ENCODE measurements around the gene LMNB1.
"Not testable (repeated sequence)": the region's sequence is repeated elsewhere in the genome, so short reads cannot be mapped to it uniquely, and the experiment has no call there.

Gene LMNB1

DNA sequence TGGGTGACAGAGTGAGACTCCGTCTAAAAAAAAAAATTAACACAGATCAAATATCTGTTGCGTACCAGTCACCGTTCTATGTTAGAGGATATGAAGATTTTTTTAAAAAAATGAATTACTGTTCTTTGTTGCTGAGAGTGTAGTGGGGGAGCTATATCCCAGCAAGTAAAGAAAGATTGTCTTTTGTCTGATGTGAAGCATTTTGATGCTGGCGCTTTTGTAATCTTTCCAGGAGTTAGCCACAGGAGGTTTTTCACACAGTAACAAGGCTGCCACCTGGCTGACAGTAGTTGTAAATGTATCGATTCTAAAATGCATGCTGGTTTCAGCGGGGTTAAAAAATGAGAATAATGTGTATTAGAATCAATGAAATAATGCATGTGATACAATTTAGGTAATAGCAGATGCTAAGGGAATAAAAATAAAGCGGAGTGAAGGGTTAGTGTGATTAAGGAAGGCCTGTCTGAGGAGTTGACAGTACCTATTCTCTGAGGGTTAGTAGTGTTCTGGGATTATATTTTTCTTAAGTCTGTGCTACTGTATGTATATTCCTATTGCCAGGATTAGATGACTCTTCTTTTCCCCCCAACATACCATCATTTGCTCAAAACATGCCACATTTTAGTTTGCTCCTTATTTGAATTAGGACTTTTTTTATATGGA lies 3.4 kb downstream of the LMNB1 start:
- DNase-seq: peak; percentile 70

DNA sequence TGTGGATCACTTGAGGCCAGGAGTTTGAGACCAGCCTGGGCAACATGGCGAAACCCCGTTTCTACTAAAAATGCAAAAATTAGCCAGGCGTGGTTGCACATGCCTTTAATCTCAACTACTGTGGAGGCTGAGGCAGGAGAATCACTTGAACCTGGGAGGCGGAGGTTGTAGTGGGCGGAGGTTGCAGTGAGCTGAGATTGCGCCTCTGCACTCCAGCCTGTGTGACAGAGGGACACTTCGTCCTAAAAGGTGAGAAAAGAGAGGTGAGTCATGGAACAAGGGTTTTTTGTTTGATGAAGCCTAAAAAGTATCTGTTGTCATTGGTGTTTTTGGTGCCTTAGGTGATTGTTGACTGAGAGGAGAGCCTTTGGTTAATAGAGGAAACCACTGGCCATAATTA lies 11.5 kb downstream of the LMNB1 start:
- not testable (repeated sequence) for DNase-seq

DNA sequence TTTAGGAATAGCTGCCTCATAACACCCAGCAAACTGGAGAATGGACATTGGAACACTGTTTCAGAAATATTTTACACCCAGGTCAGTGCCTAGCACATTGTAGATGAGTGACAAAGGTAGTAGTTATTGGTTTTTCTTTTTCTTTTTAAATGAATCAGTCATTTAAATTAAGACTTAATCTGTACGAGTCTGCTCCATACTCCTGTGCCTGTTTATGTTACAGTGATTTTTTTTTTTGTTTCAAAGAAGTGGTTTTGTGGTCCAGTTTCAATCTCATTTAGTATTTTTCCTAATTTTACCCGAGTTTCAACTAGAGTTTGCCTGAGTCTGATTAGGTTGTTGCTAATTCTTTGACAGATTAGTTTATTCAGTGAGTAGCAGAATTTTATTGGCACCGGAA lies 16.2 kb downstream of the LMNB1 start:
- DNase-seq: no peak

GRCh38 chr5:126793648-126794047 lies 16.7 kb downstream of the LMNB1 start:
- not testable (repeated sequence) for DNase-seq

GRCh38 chr5:126794157-126794828 lies 17.4 kb downstream of the LMNB1 start:
- DNase-seq: no peak

GRCh38 chr5:126799780-126800179 lies 22.8 kb downstream of the LMNB1 start:
- no peak for DNase-seq

DNA sequence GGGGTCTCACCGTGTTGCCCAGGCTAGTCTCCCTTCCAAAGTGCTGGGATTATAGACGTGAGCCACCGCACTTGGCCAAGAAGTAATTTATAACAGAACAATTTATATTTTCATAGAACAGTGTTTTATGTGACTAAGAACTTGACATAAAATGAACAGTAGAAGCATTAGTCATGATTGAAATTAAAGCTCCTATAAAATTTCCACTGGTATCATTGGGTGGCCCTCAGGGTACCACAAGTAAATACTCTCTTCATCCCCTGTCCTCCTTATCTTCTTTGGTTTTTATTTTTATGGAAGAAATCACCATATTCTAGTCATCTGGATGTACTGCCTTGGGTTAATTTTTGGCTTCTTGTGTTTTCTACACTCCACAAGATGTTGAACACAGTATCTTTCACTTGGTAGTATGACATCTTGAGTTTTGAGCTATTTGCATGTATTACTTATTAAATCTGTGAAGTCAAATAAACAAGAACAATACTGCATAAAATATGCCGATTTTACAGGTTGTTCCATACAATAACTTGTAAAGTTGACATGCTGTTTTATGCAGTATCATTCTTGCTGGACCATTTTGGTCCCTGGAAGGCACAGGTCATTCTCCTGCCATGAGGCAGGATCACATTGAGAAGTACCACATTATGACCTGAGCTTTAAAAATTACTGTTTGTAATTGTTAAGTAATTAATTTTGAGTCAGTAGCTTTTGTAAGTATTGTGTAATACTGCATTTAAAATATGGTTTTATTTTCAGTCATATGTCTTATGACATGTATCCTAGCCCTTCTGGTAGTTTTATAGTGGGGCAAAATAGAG lies 24.4 kb downstream of the LMNB1 start:
- no peak for DNase-seq

GRCh38 chr5:126801992-126802294 lies 25.0 kb downstream of the LMNB1 start:
- no peak for DNase-seq

- DNase-seq: no peak
These were observed 28.1 kb downstream of the LMNB1 start for GRCh38 chr5:126805063-126805462.

GRCh38 chr5:126808521-126808988 lies 31.6 kb downstream of the LMNB1 start:
- no peak for DNase-seq

- DNase-seq: no peak
These were observed 33.0 kb downstream of the LMNB1 start for GRCh38 chr5:126809916-126810315.

DNA sequence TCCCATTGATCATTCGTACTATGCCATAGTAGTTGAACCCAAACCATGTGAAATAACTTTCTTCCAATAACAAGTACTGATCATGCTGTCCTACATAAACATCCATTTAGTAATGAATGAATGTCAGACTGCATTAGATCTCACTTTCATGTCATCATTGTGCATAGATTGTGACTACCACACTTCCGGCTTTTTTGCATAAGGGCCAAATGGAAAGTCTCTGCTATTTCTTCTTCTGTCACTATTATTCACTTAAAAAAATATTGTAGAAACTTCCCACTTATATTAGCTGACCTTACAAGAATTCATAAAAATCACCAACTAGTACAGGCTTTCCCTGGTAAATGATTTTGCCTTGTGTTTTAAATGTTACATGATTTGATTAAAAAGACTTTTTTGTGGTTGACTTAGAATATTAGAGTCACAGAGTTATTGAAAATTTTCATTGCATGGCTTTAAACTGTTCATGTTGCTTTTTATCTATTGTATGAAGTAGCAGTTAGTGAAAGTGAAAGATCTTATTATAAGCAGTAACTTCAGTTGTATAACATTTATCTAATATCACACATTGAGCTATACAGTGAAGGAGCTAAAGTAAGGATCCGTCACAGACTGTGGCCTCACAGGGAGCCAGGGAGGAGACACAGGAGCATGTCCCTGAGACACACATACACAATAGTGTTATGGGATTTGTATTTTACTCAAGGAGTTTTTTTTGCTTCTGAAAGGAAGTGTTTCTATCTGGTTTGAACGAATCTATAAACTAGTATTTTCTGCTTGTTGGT lies 33.9 kb downstream of the LMNB1 start:
- DNase-seq: no peak

GRCh38 chr5:126811515-126812198 lies 34.7 kb downstream of the LMNB1 start:
- no peak for DNase-seq

DNA sequence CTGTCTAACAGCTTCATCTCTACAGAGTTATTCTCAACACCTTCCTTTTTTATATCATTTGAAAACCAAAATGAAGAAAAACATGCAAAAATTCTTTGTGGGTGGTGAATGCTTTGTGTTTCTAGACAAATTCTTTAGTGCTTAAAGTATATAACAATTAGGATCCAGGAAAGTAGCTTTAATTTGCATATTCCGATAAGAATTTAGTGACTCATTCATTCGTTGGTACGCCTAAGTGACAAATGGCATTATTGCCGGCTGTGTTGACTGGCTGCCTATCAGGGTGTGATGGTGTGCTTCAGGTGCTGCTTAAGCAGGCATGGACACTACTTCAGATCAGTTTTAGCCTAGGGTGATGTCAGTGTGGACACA lies 35.2 kb downstream of the LMNB1 start:
- DNase-seq: no peak

GRCh38 chr5:126813799-126814198 lies 36.9 kb downstream of the LMNB1 start:
- not testable (repeated sequence) for DNase-seq

DNA sequence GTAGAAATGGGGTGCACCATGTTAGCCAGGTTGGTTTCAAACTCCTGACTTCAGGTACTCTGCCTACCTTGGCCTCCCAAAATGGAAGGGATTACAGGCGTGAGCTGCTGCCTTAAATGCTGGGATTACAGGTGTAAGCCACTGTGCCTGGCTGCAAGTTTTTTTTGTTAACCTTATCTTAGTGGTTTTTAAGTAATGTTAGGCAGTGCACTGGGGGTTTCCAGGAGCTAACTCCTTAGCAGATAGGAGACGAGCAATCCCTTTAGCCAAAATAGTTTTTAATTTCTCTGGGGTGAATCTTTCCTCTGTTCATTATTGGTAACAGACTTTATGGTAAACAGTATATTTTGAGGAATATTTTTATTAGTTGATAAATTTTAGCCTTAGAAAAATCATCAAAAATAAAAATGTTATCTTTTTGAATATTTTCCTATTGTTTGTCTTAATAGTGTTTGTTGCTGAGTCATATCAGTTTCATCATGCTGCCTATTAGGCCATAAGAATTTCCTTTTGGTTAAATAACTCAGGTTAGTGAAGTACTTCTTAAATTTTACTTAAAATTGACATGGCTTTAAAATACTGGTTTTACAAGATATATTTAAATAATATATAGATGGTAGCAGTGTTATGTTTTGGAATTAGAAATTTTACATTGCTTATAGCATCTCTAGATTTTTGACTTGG lies 37.9 kb downstream of the LMNB1 start:
- DNase-seq: no peak

GRCh38 chr5:126816649-126817048 lies 39.7 kb downstream of the LMNB1 start:
- no peak for DNase-seq

GRCh38 chr5:126818736-126819135 lies 41.8 kb downstream of the LMNB1 start:
- no peak for DNase-seq

DNA sequence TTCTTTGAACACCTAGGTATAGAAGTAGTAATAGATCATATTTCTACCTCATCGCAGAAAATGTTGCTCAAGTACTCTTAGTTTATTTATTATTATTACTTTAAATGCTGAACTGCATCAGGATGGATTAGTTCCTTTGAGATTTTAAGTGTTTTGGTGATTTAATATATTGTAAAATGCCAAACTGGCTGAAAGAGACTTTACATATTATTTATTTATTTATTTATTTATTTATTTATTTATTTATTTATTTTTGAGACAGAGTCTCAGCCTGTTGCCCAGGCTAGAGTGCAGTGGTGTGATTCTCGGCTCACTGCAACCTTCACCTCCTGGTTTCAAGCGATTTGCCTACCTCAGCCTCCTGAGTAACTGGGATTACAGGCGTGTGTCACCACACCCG lies 42.3 kb downstream of the LMNB1 start:
- DNase-seq: no peak

DNA sequence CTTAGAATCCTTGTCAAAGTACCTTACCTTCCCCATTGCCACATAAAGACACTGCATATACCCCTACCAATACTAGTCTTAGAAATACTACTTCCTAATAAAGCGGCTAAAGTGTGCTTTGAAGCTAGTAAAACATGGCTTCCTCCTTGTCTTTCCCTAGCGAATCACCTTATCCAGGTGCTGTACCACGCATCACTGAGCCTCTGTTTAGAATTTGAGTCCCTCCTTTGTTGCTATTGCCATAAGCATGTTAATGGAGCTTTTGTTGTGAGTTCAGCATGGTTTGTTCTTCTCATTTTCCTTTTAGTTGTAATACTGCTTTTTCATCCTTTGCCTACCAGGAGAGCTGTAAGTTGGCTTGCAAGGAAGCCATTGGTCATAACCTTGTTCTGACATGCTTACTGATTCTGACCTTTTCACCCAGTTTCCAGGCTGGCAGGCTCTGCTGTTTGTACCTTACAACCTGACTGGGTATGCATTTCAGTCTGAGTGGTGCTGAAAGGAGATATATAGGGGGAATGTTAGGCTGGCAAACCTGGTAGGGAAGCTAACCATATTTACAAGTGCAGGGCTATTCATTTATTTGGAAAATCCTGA lies 49.8 kb downstream of the LMNB1 start:
- DNase-seq: no peak

DNA sequence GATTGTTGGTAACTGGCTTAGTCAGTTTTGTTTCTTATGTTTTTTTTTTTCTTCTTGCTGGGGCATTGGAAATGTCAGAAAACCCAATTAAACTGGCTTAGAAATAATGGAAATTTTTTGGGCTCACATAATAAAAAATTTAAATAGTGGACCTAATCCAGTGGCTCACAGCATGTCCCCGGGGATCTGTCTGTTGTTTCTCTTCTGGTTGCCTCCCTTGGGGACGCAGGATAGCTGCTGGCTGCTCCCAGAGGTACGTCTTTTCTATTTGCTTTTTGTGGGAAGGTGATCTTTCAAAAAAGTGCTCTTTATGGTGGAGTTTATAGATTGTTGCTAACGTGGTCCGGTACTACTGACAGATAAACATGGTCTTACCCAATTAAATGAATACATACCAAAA lies 52.2 kb downstream of the LMNB1 start:
- no peak for DNase-seq

- DNase-seq: no peak
These were observed 53.1 kb downstream of the LMNB1 start for GRCh38 chr5:126830061-126830460.
